ENCODE data around the gene NAA10. TPM values are rescaled to one million over a fixed set of nuclear protein-coding genes. Genes with fewer than 3 reads are reported as not detected.

Gene NAA10
- total and polyA plus RNA-seq, 8 donors = 23.2 to 161 (median 57.3) TPM

- no peaks in the 10 kb centered on the region for H3K36me3 ChIP-seq
- H3K4me1 ChIP-seq = peaks cover 0 to 13% (median 9%) of the 10 kb centered on the region in 4 donors
- intact Hi-C loops (cut with DNase I; ENCODE audit: low total_unique reads) = no loop called here
- TF ChIP-seq POLR2AphosphoS5 (IDR thresholded peaks at IDR 0.05) (no peak), POLR2A (IDR thresholded peaks at IDR 0.05) (no peak), EP300 (IDR thresholded peaks at IDR 0.05) (no peak), CTCF (IDR thresholded peaks at IDR 0.05) (no peak)
- H3K4me3 ChIP-seq = no peak overlapping the region
- H3K27ac ChIP-seq = no peak overlapping the region
- WGBS, 5 donors = 28 to 48% (median 40%) methylated on average over 11 to 13 of the region's 13 CpGs; no CpG with 5 or more reads in 1 of the 5 donors
- H3K27me3 ChIP-seq = peaks cover 31 to 73% (median 64%) of the 10 kb centered on the region in 3 donors
- H3K9me3 ChIP-seq = peaks cover 0 to 8% (median 0%) of the 10 kb centered on the region in 4 donors
- no peak for DNase-seq
These were observed 47.9 kb downstream of the NAA10 start for GRCh38 chrX:153886915-153887314.

- Histone ChIP-seq H3K4me1 (peaks cover 0 to 13% (median 9%) of the 10 kb centered on the region in 4 donors), H3K4me3 (peak within 1 kb of the TSS; percentile 15 to 33 (median 24)), H3K9me3 (peaks cover 0 to 8% (median 0%) of the 10 kb centered on the region in 4 donors), H3K36me3 (no peaks in the 10 kb centered on the region), H3K27ac (no peak within 1 kb of the TSS), H3K27me3 (peaks cover 31 to 79% (median 70%) of the 10 kb centered on the region in 3 donors)
- WGBS, 5 donors = 1 to 22% (median 10%) methylated on average over 19 to 74 of the region's 94 CpGs; no CpG with 5 or more reads in 1 of the 5 donors
- peak in 1 of 2 donors; percentile 48 for DNase-seq
- TF ChIP-seq POLR2A (IDR thresholded peaks at IDR 0.05) (no peak), CTCF (IDR thresholded peaks at IDR 0.05) (no peak), POLR2AphosphoS5 (IDR thresholded peaks at IDR 0.05) (no peak), EP300 (IDR thresholded peaks at IDR 0.05) (no peak)
- intact Hi-C loops (cut with DNase I; ENCODE audit: low total_unique reads) = no loop called here
These were observed 48.6 kb downstream of the NAA10 start, which contains the start of gene L1CAM for GRCh38 chrX:153885968-153886903. Gene L1CAM, minus strand, starts transcription at chrX:153886173. Its CDS starts 10,337 bp downstream, at chrX:153875836.

DNA sequence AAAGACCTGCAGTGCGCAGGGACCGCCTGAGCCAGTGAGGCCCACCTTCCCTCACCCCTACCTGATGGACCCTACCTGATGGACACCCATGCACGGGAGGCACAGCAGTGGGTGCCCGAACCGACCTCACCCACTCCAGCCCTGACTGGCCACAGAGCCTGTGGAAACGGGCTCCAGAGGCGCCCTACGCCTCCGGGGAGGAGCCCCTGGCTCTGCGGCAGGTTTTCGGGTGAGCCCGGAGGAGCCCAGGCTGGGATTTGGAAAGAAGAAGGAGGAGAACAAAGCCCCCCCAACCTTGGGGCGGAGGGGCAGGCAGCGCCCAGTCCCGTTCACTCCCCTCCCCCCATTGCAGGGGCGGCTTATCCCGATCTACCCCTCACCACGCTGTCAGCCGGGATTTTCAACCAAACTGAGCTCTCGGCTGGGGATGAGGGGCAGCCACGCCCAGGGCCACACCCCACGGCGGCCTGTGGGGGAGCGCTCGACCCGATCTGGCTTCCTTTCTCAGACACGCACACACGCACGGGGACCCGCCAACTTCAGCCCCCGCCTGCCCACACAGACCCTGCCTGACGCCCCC lies 49.5 kb downstream of the NAA10 start:
- Histone ChIP-seq H3K27me3 (peaks cover 35 to 81% (median 79%) of the 10 kb centered on the region in 3 donors), H3K4me3 (peak overlapping the region; percentile 15 to 33 (median 21)), H3K27ac (no peak overlapping the region), H3K4me1 (peaks cover 0 to 13% (median 9%) of the 10 kb centered on the region in 4 donors), H3K9me3 (peaks cover 0 to 6% (median 0%) of the 10 kb centered on the region in 4 donors), H3K36me3 (no peaks in the 10 kb centered on the region)
- intact Hi-C loops (cut with DNase I; ENCODE audit: low total_unique reads) = no loop called here
- DNase-seq = no peak
- TF ChIP-seq CTCF (IDR thresholded peaks at IDR 0.05) = no peak
- no peak for TF ChIP-seq POLR2AphosphoS5 (IDR thresholded peaks at IDR 0.05)
- no peak for TF ChIP-seq EP300 (IDR thresholded peaks at IDR 0.05)
- TF ChIP-seq POLR2A (IDR thresholded peaks at IDR 0.05) = no peak
- WGBS, 5 donors = 7 to 32% (median 19%) methylated on average over 25 to 32 of the region's 32 CpGs; no CpG with 5 or more reads in 1 of the 5 donors

GRCh38 chrX:153884590-153884989 lies 50.2 kb downstream of the NAA10 start:
- Histone ChIP-seq H3K4me1 (peaks cover 0 to 13% (median 9%) of the 10 kb centered on the region in 4 donors), H3K27ac (no peak overlapping the region), H3K4me3 (peak overlapping the region in 1 of 4 donors; percentile 33), H3K36me3 (no peaks in the 10 kb centered on the region), H3K9me3 (no peaks in the 10 kb centered on the region), H3K27me3 (peaks cover 37 to 87% (median 86%) of the 10 kb centered on the region in 3 donors)
- 40 to 65% (median 46%) methylated on average over 1 to 6 of the region's 6 CpGs for WGBS, 5 donors
- intact Hi-C loops (cut with DNase I; ENCODE audit: low total_unique reads) = no loop called here
- no peak for TF ChIP-seq EP300 (IDR thresholded peaks at IDR 0.05)
- no peak for TF ChIP-seq POLR2AphosphoS5 (IDR thresholded peaks at IDR 0.05)
- no peak for TF ChIP-seq CTCF (IDR thresholded peaks at IDR 0.05)
- no peak for TF ChIP-seq POLR2A (IDR thresholded peaks at IDR 0.05)
- no peak for DNase-seq
